HuH-7 (cell line): ENCODE data around the gene DNM3.

Experiments used
- DNase-seq: peaks from one replicate; pipeline ENCODE4 v3.0.0; 2011; ENCODE audit warnings: low spot score

The DNM3 gene

DNA sequence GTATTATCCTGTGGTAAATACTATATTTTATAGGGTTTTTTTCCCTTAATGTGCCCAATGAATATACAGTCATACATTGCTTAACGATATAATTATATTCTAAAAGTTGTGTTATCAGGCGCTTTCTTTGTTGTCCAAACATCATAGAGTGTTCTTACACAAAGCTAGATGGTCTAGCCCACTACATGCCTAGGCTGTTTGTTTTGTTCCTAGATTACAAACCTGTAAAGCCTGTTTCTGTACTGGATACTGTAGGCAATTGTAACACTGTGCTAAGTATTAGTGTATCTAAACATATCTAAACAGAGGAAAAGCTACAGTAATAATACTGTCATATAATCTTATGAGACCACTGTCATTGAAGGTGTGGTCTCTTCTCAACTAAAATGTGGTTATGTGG, 336.6 kb downstream of the DNM3 start:
- DNase-seq, result no peak

DNA sequence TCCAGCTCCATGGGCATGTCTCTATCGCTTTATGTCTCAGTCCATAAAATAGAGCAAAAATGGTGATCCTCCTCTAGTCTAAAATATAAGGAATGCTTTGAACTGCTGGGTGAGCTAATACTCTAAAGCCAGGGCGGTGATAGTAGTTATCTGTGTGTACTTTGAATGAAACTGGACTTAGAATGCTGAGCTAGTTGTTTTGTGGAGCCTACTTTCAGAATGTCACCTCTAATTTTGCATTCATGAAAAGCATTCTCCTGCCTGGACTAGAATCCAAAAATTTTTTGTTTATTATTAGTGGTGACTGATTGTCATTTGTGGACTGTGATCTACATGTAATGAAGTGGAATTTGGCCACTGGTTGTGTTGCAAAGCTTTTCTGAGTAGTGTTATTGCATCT, 337.6 kb downstream of the DNM3 start:
- no peak for DNase-seq

DNA sequence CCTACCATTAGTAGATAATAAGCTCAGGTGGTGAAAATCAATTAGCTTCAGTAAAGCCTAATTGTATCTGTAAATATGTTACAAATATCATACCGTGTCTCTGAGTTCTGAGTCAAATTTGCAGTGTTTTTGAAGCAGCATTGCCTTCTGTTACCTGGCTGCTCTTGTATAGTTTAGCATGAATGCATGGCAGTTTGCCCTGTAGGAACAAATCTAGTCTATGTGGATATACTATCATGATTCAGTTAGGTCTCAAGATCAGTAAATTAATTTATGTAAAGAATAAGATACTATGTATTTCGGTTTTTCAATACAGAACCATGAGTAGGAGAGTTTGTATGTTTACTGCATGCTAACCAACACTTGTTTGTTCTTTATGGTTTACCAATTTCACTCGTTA, 338.6 kb downstream of the DNM3 start:
- DNase-seq, result no peak

DNA sequence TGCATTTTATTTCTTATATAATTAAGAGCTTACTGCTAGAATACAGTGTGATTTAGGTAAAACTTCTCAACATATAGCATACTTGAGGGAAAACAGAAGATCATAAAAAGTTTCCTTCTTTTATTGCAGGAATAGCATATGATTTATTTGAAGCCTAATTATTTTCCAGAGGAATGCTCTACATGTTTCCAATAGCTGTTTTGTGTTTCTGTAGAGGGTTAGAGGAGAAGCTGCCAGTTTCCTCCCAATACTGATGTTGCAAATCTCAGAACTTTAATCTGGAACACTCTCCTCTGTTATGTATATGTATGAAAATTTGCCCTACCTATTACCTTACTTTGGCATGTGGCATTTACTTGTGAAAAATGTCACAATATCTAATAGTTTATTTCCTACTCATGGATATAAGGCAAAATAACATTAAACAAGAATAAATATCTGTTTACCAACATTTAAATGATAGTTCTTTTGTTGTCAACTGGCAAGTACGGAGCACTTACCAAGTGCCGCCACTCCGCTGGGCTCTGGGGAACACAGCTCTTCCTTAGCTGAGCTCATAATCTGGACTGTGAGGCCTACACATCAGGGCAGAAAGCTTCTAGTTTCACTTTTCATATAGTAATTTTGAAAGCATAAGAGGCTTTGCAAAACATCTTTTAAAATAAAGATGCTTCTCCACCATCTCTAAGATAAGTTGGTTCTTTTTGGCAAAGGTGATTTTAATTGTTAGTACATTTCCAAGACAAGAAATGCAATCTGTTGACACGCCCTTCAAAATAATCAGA, 339.4 kb downstream of the DNM3 start:
- DNase-seq, result no peak

DNA sequence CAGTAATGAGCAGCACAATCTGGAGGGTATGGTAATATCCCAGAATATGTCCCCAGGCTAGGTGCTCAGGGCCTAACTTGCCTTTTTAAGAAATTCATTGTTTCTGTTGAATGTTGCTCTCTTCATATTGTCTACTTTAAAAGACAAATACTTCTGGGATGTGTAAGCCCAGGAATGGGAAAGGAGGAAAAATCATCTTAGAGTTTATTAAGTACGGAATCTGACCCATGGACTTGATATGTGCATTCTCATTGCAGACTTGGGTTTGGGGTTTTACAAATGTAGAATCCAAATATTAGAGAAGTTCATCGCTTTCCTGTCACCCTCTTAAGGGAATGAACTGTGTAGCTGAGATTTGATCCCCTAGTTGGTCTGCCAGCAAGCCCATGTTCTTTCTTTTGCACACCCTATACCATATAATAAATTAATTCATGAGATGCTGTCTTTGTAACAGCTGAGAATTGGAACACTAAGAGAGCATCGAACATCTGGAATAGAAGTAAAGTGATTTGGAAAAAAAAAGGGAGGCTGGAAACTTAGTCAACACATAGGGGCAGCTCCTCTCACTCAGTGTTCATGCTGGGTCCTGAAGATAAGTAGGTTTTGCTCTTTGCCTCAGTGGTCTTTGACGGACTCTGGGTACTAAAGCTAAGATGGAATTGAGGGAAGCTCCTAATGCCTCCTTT, 343.4 kb downstream of the DNM3 start:
- DNase-seq, result no peak

DNA sequence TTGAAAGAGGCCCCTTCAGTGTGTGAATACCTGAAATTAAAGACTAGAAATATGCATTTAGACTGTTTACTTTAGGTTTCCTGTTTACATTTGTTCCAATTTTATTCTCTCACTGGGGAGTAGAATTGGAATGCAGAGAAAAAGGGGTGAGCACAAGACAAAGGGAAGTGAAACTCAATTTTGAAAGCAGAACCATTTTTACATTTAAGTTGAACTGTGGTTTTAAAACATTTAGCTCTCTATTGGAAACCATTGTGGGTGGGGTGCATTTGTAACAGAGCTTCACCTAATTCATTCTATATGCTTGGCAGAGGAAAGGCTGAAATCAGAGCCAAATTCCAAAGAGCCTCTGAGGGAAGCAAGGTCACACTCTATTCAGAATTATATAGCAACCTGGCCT, 343.9 kb downstream of the DNM3 start:
- no peak for DNase-seq

DNA sequence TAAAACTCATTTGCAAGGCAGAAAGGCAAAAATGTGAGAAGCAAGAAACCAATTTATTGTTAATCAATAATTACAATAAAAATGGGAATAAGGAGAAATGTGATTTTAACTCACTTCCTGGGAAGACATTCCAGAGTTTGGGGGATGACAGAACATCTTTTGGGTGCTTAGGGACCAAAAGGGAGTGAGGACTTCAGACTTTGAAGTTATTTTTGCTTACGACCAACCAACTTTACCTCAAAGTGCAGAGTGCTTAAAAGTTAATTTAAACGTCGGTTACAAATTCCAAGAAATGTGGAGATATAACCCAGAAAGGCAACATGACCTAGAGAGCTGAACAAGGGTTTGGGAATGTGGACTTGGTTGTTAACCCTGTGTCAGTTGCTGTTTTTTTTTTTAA, 344.7 kb downstream of the DNM3 start:
- no peak for DNase-seq

DNA sequence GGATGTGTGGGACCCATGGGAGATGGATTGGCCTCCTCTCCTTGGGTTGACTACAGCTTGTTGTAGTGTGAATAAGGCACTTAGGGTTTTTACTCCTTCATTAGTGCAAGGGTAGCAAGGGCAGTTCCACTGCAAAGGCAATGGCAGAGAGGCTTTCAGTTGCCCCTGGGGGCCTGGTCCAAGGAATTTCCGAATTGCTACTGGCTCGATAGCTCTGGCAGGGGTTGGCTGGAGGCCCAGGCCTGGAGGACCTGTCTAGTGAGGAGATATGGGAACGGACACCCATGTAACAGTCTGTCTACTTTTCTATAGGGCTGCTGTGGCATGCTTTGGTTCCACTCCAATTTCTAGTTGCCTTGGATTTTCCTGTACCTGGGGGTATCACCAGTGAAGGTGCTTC, 360.3 kb downstream of the DNM3 start:
- DNase-seq, result no peak

DNA sequence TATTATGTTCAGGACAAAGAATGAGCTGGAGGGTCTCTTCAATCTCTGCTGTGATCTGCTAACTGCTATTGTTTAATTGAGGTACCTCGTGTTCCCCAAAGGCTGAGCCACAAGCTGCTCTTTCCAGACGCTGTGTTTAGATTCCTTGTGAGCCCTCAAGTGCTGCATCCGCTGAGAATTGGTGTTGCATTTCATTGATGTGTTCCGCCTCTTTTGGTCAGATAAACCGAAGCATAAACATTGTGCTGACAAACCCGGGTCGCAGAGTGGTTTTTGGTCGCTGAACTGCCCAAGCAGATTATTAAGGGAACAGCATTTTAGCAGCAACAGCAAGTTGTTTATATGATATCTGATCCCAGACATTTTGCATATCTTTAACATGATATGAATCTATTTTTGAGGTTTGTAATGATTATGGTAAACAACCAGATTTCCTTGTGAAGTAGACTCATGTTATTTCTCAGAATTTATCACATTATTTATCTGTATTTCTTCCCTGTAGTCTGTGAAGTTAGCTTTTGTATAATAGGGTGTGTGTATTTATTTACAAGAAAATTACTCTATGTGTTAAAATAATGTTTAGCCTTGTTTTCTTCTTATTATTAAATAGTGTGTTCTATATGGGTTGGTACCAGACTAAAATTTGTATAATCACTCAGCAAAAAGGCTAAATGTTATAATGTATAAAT, 362.0 kb downstream of the DNM3 start:
- DNase-seq, result no peak

DNA sequence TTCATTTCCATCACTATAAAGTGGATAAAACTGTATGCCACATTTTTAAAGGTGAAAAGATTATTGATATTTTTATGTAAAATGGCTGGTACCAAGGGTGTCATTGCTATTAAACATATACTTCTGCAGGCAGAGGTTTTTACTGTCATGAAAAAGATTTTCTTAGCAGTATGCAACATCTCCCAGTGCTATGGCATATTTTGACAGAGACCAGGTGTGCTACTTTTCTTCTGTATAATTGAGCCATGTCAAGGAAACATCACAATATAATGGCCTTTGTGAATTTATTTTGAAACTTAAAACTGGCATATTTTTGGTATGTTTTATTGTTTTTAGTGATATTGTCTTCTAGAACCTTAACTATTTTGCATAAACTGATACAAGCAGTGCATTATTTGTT, 362.6 kb downstream of the DNM3 start:
- no peak for DNase-seq

DNA sequence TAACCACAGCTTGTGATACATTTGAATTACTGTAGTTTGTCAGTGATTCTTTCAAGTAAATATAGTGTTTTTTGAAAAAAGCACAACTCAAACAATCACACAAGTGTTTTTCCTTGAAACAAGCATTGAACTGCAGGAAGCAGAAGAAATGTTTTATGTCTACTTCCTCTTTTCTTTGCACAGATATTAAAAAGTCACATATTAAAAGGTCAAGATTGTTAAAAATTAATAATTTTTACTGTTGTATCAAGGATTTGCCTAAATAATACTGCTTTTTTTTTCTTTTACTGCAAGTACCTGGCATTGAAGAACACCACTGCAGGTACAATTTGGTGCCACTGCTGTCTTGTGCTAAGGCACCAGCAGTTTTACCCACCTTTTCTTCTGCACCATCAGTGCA, 365.0 kb downstream of the DNM3 start:
- DNase-seq, result no peak

DNA sequence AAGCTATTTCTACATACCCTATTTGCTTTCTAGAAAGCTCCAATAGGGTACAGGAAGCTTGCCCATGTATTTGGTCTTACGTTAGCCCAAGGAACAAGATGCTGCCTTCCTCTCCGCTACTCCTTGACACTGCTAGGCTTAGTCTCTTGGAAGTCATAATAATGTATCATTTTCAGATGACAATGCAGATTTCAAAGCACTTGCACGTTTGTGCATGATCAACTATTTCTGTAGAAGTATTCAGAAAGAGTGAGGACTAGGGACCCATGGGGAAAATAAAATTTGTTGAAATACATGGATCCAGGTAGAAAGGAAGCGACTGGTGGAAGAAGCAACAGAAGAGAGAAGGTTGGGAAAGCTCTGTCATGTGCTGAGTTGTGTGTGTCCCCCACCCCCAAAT, 367.3 kb downstream of the DNM3 start:
- no peak for DNase-seq

DNA sequence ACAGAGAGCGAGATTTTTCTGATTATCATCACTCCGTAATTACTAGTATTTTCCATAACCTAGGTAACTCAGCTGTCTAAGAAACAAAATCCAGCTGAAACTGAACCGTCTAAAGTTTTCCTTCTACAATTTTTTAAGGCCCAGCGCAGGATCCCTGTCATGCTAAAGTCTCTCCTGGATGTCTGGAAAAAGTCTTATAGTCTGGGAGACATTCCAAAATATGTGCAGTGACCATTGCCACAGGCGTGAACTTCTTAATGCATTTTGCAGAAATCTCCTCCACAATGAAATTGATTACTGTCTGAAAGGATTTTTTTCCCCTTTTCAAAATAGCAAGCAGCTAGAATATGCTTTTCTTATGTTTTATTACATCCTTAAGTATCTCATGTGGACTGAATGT, 369.9 kb downstream of the DNM3 start:
- DNase-seq, result no peak

DNA sequence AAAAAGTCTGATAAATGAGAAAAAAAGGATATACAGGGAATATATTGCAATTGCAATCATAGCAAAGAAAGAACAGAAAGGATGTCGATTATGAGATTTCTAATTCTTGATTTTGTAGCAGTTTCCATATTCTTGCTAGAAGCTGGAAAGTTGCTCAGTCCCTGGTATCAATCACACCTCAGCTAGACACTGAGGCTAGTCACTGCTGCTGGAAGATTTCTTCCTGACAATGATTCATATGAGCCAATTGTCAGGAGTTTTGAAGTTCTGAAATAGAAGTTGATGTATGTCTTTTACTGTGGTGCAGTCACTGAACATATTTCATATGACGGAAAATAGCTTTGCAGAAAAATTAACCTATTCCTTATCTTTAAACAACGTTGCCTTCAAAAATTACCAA, 370.8 kb downstream of the DNM3 start:
- DNase-seq, result no peak

DNA sequence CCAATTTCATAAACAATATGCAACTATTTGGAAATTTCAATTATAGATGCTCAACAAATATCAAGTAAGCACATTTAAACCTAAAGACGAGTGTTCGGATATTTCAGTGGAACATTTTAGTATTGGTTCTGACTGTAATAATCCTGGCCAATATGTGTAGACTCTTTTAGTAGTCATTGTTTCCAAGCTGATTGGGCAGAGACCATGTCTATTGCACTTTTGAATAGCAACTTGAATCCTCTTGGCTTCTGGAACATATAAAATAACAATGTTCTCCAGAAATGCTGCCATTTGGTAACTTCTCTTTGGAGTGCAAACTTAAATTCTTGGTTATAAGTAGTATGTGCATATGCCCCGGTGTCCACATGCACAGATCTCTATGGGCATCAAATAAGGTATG, 373.7 kb downstream of the DNM3 start:
- DNase-seq, result no peak

DNA sequence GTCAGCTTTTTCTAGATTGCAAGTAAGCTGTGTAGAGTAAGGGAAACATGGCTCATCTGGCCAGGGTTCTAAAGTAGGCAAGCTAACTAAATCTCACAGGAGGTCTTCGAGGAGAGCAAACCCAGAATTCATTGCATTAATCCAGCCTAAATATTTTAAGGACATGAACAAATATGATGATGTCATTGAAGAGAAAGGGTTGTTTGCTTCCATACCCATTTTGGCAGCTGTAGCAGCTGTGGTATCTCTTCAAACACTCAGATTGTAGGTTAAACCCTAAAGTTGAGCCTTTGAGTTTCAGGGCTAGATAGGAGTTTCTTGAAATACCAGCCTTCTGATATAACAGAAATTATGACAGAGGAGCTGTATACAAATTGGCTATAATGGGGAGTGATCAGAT, 378.7 kb downstream of the DNM3 start:
- DNase-seq, result no peak

DNA sequence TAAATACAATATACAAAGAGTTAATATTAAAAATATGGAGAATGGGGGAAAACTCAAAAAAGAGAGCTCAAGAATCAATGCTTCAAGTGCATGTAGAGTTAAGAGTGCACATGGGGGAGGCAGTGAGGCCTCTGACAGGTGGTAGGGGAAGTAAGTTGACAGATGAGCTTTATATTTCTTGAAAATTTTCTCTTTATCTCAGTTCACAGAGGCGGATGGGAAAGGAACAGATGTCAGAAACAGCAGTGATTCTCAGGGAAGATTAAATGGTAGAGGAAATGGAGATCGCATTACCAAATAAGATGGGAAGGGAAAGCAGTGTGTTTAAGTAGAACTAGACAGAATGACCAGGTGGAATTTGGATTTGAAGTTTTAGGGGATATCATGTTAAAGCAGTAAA, 379.1 kb downstream of the DNM3 start:
- DNase-seq, result no peak

DNA sequence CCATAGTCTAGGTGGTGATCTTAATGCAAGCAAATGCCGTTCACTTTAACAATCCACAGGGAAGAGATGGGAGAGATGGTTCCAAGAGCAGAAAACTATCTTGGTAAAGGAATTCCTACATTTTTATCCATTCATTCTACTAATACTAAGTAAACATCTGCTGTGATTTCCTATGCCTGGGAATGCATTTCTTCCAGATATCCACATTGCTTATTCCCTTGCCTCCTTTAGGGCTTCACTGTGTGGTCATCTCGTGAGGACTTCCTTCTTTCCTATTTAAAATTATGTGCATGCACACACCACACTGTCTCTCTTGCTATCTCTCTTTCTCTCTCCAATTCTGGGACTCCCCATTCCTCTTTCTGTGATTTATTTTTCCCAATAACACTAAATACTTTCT, 380.1 kb downstream of the DNM3 start:
- DNase-seq, result no peak

DNA sequence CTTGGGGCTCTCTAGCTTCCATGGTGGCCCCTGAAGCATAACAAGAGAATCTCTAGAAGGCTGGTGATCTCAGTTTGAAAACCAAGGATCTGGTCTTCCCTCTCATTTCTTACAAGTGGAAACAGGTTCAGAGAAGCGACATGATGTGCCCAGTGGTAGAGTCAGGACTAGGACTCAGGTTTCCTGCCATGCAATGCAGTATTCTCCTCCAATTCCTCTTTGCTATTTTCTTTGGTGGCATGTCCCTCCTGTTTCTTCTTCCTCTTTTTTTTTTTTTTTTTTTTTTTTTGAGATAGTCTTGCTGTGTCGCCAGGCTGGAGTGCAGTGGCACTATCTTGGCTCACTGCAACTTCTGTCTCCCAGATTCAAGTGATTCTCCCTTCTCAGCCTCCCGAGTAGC, 383.6 kb downstream of the DNM3 start:
- no peak for DNase-seq

DNA sequence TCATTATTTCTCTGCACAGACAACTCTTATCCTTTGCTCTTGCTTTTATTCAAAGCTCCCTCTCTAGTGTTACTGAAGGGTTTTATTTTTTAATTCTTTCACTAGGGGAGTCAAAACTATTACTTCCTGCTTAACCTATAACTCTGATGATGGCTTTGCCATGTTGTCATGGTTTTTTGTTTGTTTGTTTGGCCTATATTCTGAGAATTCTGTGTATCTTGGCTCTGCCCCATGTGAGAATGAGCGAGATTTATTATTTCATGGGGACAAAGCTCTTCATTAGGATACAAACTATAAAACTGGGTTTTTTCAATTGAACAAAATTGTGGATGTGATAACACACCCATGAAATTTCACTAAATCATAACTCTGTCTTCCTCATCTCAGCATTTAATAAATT, 388.6 kb downstream of the DNM3 start:
- no peak for DNase-seq

DNA sequence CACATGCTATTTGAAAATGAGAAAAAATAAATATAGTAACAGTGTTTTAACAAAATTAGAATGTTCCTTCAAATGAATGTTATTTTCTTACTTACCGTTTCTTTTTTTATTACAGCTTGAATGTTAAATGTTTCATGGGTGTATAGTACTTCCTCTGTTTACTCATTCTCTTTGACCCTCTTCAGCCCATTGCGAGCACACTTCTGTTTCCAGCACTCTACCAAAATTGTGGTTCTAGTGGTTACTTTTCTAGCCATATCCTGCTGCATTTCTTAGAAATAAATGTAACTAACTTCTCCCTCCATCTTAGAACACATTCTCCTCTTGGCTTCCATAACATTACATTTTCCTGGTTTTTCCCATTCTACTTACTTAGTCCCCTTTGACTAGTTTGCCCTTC, 389.2 kb downstream of the DNM3 start:
- no peak for DNase-seq

DNA sequence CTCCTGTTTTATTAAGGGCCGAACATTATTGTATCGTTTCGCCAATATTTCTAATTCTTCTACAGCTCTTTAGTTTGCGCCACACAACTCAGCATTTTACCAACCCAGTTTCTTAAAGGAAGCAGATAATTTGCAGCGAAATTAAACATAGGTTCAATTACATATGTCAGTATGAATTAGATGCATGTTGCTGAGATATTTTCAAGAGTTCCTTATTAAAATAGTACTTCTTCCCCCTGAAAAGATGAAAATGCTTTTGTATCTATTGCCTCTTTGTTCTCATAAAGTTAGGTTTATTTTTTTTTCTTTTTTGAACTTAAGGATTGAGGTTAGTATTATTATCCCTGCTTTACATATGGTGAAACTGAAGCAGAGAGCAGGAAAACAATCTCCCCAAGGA, 395.7 kb downstream of the DNM3 start:
- DNase-seq, result no peak

DNA sequence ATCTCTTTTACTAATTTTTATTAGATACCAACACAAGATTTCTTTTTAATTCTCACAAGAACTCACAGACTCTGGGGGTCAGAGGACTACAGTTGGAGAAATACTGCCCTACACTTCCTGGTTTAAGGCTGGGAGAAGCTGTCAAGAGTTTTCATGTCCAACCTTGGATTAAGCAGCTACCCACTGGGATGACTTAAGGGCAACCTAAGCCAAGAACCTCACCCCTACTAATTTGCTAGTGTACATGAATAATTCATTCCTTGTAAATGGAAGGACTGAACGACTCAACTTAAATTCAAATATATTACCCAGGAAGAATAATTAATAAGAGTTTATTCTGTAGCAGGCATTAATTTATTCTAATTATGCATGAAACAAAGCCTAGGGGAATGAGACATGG, 396.9 kb downstream of the DNM3 start:
- DNase-seq, result no peak

DNA sequence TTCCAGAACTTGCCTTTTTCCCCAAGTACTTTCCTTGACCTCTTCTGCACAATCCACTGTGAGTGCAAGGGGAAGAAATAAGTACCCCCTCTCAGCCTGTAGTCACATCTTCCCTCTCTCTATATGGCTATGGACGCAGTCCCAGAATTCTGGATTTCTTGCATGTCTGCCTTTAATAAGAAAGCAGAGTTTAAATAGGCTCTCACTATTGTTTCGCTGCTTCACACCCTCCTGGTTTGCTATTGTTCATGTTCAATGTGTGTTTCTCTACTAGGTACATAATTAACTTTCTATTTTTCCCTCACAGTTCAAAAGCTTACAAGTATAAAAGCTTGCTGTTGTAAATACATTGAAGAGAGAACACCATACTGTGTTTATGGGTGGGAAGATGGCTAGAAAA, 397.7 kb downstream of the DNM3 start:
- DNase-seq, result no peak
